Upper lobe of right lung (tissue), 1 donor: Measurements from ENCODE around the gene HES1. TPM values are rescaled to one million over a fixed set of nuclear protein-coding genes. Genes with fewer than 3 reads are reported as not detected.

Source experiments
- ATAC-seq: fragments of 200-7000 bp; cut with Tn5 transposase; one replicate; pipeline ENCODE4 v1.9.1; 2020; ENCODE audit warnings: mild to moderate bottlenecking, moderate library complexity
- DNase-seq: peaks from one replicate; pipeline ENCODE4 v3.0.0-alpha.2; 2020
- H3K27ac ChIP-seq: fragments of 200-600 bp; one replicate; pipeline ENCODE4 v1.8.0; 2022
- H3K27me3 ChIP-seq: fragments of 200-600 bp; one replicate; pipeline ENCODE4 v1.8.0; 2022; ENCODE audit warnings: mild to moderate bottlenecking
- H3K36me3 ChIP-seq: fragments of 200-600 bp; one replicate; pipeline ENCODE4 v1.8.0; 2022
- H3K4me1 ChIP-seq: fragments of 200-600 bp; one replicate; pipeline ENCODE4 v1.8.0; 2022
- H3K4me3 ChIP-seq: fragments of 200-600 bp; one replicate; pipeline ENCODE4 v1.8.0; 2022; ENCODE audit warnings: mild to moderate bottlenecking
- H3K9me3 ChIP-seq: fragments of 200-600 bp; one replicate; pipeline ENCODE4 v1.8.0; 2022
- intact Hi-C: fragments of 100-400 bp; cut with DNase I; formaldehyde crosslinking; loops from one replicate; pipeline ENCODE4 v1.11.0; 2022
- total RNA-seq: library from RNA; stranded (reverse); fragmentation: NEBNext Ultra II Directional; extraction: Animal tissue kit (Norgen Biotek cat#: 25700); gene quantifications from one replicate; pipeline ENCODE4 v1.2.1, GENCODE V29; 2021
- TF ChIP-seq, protein P1 (sequence below): fragments of 200-600 bp; IDR thresholded peaks from one replicate; pipeline ENCODE4 v1.8.0; 2022; ENCODE audit warnings: antibody characterized with exemption
- donor health status: DM: no; HTN: yes; CAD: no; lungs with severe emphysema.

The HES1 gene
- total RNA-seq, 1 donor from 2014 or later: 43.6 TPM

DNA sequence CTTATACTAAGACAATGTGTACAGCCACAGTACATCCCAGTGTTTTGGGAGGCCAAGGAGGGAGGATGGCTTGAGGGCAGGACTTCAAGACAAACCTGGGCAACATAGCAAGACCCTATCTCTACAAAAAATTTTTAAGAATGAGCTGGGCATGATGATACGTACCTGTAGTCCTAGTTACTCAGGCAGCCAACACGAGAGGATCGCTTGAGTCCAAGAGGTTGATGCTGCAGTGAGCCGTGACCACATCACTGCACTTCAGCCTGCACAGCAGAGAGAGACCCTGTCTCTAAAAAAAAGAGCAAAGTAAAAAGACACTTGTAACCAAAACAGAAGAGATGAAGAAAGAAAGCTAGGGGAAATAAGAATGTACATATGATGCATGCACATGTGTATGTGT is 38.5 kb downstream of the HES1 start:
- Histone ChIP-seq H3K36me3 (no peaks in the 10 kb centered on the region), H3K9me3 (no peaks in the 10 kb centered on the region), H3K4me1 (no peaks in the 10 kb centered on the region), H3K27me3 (no peaks in the 10 kb centered on the region), H3K27ac (no peak overlapping the region), H3K4me3 (no peak overlapping the region)
- TF ChIP-seq, protein P1, sequence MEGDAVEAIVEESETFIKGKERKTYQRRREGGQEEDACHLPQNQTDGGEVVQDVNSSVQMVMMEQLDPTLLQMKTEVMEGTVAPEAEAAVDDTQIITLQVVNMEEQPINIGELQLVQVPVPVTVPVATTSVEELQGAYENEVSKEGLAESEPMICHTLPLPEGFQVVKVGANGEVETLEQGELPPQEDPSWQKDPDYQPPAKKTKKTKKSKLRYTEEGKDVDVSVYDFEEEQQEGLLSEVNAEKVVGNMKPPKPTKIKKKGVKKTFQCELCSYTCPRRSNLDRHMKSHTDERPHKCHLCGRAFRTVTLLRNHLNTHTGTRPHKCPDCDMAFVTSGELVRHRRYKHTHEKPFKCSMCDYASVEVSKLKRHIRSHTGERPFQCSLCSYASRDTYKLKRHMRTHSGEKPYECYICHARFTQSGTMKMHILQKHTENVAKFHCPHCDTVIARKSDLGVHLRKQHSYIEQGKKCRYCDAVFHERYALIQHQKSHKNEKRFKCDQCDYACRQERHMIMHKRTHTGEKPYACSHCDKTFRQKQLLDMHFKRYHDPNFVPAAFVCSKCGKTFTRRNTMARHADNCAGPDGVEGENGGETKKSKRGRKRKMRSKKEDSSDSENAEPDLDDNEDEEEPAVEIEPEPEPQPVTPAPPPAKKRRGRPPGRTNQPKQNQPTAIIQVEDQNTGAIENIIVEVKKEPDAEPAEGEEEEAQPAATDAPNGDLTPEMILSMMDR: no peak
- DNase-seq (no peak), ATAC-seq (no peak)
- intact Hi-C loops: no loop called here

- ATAC-seq (no peak), DNase-seq (no peak)
- no peaks in the 10 kb centered on the region for H3K9me3 ChIP-seq
- TF ChIP-seq, protein P1: no peak
- no peaks in the 10 kb centered on the region for H3K36me3 ChIP-seq
- no peaks in the 10 kb centered on the region for H3K4me1 ChIP-seq
- no peak overlapping the region for H3K27ac ChIP-seq
- intact Hi-C loops: no loop called here
- H3K27me3 ChIP-seq: no peaks in the 10 kb centered on the region
- H3K4me3 ChIP-seq: no peak overlapping the region
Measured at GRCh38 chr3:194174980-194175379, 39.0 kb downstream of the HES1 start.

- TF ChIP-seq, protein P1: no peak
- Histone ChIP-seq H3K27me3 (no peaks in the 10 kb centered on the region), H3K36me3 (no peaks in the 10 kb centered on the region), H3K4me1 (no peaks in the 10 kb centered on the region), H3K4me3 (no peak overlapping the region), H3K27ac (no peak overlapping the region), H3K9me3 (no peaks in the 10 kb centered on the region)
- no peak for DNase-seq
- intact Hi-C loops: no loop called here
- no peak for ATAC-seq
Measured at GRCh38 chr3:194176274-194176991, 40.5 kb downstream of the HES1 start.

DNA sequence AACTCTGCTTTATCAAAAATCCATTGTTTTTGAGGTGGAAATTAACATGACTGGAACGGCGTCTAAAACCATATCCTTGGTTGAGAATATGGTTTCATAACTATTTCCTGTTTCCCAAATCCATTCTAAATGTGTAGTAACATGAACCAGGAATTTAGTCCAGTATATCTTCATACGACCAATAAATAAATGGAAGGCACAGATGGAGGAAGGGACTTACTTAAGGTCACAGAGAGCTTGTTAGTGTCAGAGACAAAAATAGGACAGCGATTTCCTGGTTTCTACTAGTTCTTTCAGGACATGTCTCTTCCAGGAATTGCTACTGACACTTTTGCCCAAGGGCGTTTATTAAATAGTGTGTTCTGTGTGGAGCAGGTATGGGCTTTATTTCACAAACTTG is 41.2 kb downstream of the HES1 start:
- Histone ChIP-seq H3K4me3 (no peak overlapping the region), H3K27me3 (no peaks in the 10 kb centered on the region), H3K9me3 (no peaks in the 10 kb centered on the region), H3K27ac (no peak overlapping the region), H3K4me1 (no peaks in the 10 kb centered on the region), H3K36me3 (no peaks in the 10 kb centered on the region)
- TF ChIP-seq, protein P1: no peak
- ATAC-seq (no peak), DNase-seq (no peak)
- intact Hi-C loops: no loop called here

DNA sequence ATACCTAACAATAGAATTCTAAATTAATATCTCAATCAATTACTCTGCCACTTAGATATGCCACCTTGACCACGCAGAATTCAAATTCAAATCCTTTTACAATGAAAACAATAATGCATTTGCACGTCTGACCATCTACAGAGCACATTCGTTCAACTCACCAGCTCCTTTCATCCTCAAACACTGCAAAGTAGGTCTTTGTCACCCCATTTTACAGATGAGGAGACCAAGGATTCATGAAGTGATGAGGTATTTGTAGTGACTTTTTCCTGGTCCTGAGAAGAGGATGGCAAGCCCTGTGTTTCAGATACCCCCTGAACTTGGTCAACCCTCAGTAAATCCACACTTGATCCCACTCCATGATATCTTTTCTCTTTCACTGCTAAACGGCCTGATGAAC is 42.2 kb downstream of the HES1 start:
- DNase-seq (no peak), ATAC-seq (no peak)
- Histone ChIP-seq H3K4me1 (no peaks in the 10 kb centered on the region), H3K9me3 (no peaks in the 10 kb centered on the region), H3K27ac (no peak overlapping the region), H3K36me3 (no peaks in the 10 kb centered on the region), H3K27me3 (no peaks in the 10 kb centered on the region), H3K4me3 (no peak overlapping the region)
- TF ChIP-seq, protein P1: no peak
- intact Hi-C loops: no loop called here

GRCh38 chr3:194178669-194179068 is 42.7 kb downstream of the HES1 start:
- DNase-seq (no peak), ATAC-seq (no peak)
- TF ChIP-seq, protein P1: no peak
- intact Hi-C loops: no loop called here
- H3K36me3 ChIP-seq: no peaks in the 10 kb centered on the region
- no peaks in the 10 kb centered on the region for H3K4me1 ChIP-seq
- H3K27me3 ChIP-seq: no peaks in the 10 kb centered on the region
- H3K27ac ChIP-seq: no peak overlapping the region
- no peak overlapping the region for H3K4me3 ChIP-seq
- no peaks in the 10 kb centered on the region for H3K9me3 ChIP-seq
